Sigmoid colon (tissue), 4 donors: ENCODE results near the gene CLDN14.

Source experiments
- POLR2AphosphoS5 ChIP-seq, 4 donors: sonication (generic); formaldehyde crosslinking; IDR thresholded peaks; one replicate each; pipeline ENCODE4 v1.6.1; 2017; ENCODE audit warnings: antibody characterized with exemption in 4 of 4
- TF ChIP-seq, protein P1 (sequence below), 4 experiments: fragments of 450-650 bp in 3 of 4; fragments of 200-600 bp in 1 of 4; IDR thresholded peaks; one replicate each; pipeline ENCODE4 v1.5.1; 2016 to 2019; ENCODE audit warnings: antibody characterized with exemption in 4 of 4, mild to moderate bottlenecking in 3 of 4, moderate library complexity in 2 of 4

DNA sequence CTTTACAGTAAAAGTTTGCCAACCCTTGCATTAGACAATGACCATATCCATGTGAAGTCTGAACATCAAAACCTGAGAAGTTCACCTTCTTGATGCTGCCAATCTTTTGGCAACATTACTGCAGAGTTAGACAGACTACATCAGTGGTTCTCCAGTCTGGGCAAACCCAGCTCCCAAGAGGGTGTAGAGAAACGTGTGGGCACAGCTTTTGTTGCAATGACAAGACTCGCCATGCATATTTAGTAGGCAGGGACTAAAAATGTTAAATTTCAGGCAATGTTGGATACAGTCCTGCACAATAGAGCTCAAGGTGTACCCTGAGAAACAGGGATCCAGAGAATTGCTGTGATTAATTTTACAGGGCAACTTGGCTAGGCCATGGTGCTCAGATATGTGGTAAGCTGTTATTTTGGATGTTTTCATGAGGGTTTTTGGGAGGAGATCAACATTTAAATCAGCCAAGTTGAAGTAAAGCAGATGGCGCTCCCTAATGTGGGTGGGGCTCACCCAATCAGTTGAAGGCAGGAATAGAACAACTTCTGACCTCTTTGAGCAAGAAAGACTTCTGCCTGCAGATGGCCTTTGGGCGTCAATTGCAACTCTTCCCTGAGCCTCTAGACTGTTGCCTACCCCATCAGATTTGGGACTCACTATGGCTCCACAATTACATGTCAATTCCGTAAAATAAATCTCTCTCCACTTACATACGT is 37.6 kb upstream of the CLDN14 start:
- no peak for TF ChIP-seq POLR2AphosphoS5 (IDR thresholded peaks at IDR 0.05)
- TF ChIP-seq, protein P1, sequence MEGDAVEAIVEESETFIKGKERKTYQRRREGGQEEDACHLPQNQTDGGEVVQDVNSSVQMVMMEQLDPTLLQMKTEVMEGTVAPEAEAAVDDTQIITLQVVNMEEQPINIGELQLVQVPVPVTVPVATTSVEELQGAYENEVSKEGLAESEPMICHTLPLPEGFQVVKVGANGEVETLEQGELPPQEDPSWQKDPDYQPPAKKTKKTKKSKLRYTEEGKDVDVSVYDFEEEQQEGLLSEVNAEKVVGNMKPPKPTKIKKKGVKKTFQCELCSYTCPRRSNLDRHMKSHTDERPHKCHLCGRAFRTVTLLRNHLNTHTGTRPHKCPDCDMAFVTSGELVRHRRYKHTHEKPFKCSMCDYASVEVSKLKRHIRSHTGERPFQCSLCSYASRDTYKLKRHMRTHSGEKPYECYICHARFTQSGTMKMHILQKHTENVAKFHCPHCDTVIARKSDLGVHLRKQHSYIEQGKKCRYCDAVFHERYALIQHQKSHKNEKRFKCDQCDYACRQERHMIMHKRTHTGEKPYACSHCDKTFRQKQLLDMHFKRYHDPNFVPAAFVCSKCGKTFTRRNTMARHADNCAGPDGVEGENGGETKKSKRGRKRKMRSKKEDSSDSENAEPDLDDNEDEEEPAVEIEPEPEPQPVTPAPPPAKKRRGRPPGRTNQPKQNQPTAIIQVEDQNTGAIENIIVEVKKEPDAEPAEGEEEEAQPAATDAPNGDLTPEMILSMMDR (IDR thresholded peaks at IDR 0.05), result no peak
